ENCODE results near the gene PADI4.
"Not testable (repeated sequence)": the region's sequence is repeated elsewhere in the genome, so short reads cannot be mapped to it uniquely, and the experiment has no call there.

Gene PADI4

GRCh38 chr1:17310068-17310640 lies 2.2 kb downstream of the PADI4 start:
- Histone ChIP-seq H3K4me3 (no peak overlapping the region), H3K36me3 (no peaks in the 10 kb centered on the region), H3K27ac (0 out of 2 replicates have a peak overlapping the region, but pooled peaks have one; percentile 1), H3K9ac (no peak overlapping the region), H3K9me3 (no peaks in the 10 kb centered on the region), H3K4me2 (no peak overlapping the region), H3K27me3 (no peaks in the 10 kb centered on the region), H3K4me1 (peaks cover 21% of the 10 kb centered on the region), H4K20me1 (no peaks in the 10 kb centered on the region)
- no peak for TF ChIP-seq Cebpa-rat (IDR thresholded peaks at IDR 0.05)

- Histone ChIP-seq H3K4me1 (peaks cover 18% of the 10 kb centered on the region), H3K4me2 (no peak overlapping the region), H3K36me3 (no peaks in the 10 kb centered on the region), H3K9ac (no peak overlapping the region), H4K20me1 (no peaks in the 10 kb centered on the region), H3K27me3 (no peaks in the 10 kb centered on the region), H3K27ac (no peak overlapping the region), H3K4me3 (no peak overlapping the region), H3K9me3 (no peaks in the 10 kb centered on the region)
- TF ChIP-seq Cebpa-rat (IDR thresholded peaks at IDR 0.05): no peak
Observed at GRCh38 chr1:17313530-17314309, 5.7 kb downstream of the PADI4 start.

GRCh38 chr1:17314491-17314971 lies 6.5 kb downstream of the PADI4 start:
- Histone ChIP-seq H3K4me3 (no peak overlapping the region), H3K27ac (no peak overlapping the region), H3K27me3 (no peaks in the 10 kb centered on the region), H4K20me1 (no peaks in the 10 kb centered on the region), H3K4me1 (peaks cover 10% of the 10 kb centered on the region), H3K4me2 (no peak overlapping the region), H3K9me3 (no peaks in the 10 kb centered on the region), H3K9ac (no peak overlapping the region), H3K36me3 (no peaks in the 10 kb centered on the region)
- TF ChIP-seq Cebpa-rat (IDR thresholded peaks at IDR 0.05): no peak

- Histone ChIP-seq H3K27me3 (no peaks in the 10 kb centered on the region), H3K4me2 (no peak overlapping the region), H3K9me3 (no peaks in the 10 kb centered on the region), H3K4me1 (peaks cover 5% of the 10 kb centered on the region), H3K9ac (no peak overlapping the region), H3K4me3 (no peak overlapping the region), H4K20me1 (no peaks in the 10 kb centered on the region), H3K36me3 (no peaks in the 10 kb centered on the region), H3K27ac (no peak overlapping the region)
- no peak for TF ChIP-seq Cebpa-rat (IDR thresholded peaks at IDR 0.05)
Observed at GRCh38 chr1:17315542-17316130, 7.6 kb downstream of the PADI4 start.

GRCh38 chr1:17316704-17317103 lies 8.7 kb downstream of the PADI4 start:
- Histone ChIP-seq H3K27me3 (no peaks in the 10 kb centered on the region), H3K9me3 (no peaks in the 10 kb centered on the region), H3K27ac (no peak overlapping the region), H3K9ac (no peak overlapping the region), H3K4me1 (peaks cover 5% of the 10 kb centered on the region), H3K36me3 (no peaks in the 10 kb centered on the region), H3K4me3 (no peak overlapping the region), H3K4me2 (no peak overlapping the region), H4K20me1 (no peaks in the 10 kb centered on the region)
- no peak for TF ChIP-seq Cebpa-rat (IDR thresholded peaks at IDR 0.05)

GRCh38 chr1:17318262-17318661 lies 10.3 kb downstream of the PADI4 start:
- no peak overlapping the region for H3K9ac ChIP-seq
- no peak for TF ChIP-seq Cebpa-rat (IDR thresholded peaks at IDR 0.05)
- H3K4me1 ChIP-seq: no peaks in the 10 kb centered on the region
- no peak overlapping the region for H3K4me2 ChIP-seq
- H3K36me3 ChIP-seq: no peaks in the 10 kb centered on the region
- H3K27me3 ChIP-seq: no peaks in the 10 kb centered on the region
- H3K4me3 ChIP-seq: no peak overlapping the region
- H4K20me1 ChIP-seq: no peaks in the 10 kb centered on the region
- H3K27ac ChIP-seq: no peak overlapping the region
- H3K9me3 ChIP-seq: no peaks in the 10 kb centered on the region

GRCh38 chr1:17319561-17320350 lies 11.8 kb downstream of the PADI4 start:
- no peak overlapping the region for H3K27ac ChIP-seq
- H3K9me3 ChIP-seq: no peaks in the 10 kb centered on the region
- no peak overlapping the region for H3K4me2 ChIP-seq
- no peaks in the 10 kb centered on the region for H3K27me3 ChIP-seq
- TF ChIP-seq Cebpa-rat (IDR thresholded peaks at IDR 0.05): no peak
- H3K9ac ChIP-seq: no peak overlapping the region
- H3K4me1 ChIP-seq: no peaks in the 10 kb centered on the region
- no peak overlapping the region for H3K4me3 ChIP-seq
- no peaks in the 10 kb centered on the region for H3K36me3 ChIP-seq
- no peaks in the 10 kb centered on the region for H4K20me1 ChIP-seq

GRCh38 chr1:17321857-17322390 lies 13.9 kb downstream of the PADI4 start:
- not testable (repeated sequence) for H3K27ac ChIP-seq, H4K20me1 ChIP-seq, H3K36me3 ChIP-seq, H3K4me1 ChIP-seq, H3K4me2 ChIP-seq, H3K4me3 ChIP-seq, H3K9me3 ChIP-seq, H3K9ac ChIP-seq, H3K27me3 ChIP-seq

GRCh38 chr1:17328855-17329254 lies 20.9 kb downstream of the PADI4 start:
- Histone ChIP-seq H3K27ac (no peak overlapping the region), H3K27me3 (no peaks in the 10 kb centered on the region), H3K9ac (no peak overlapping the region), H3K9me3 (no peaks in the 10 kb centered on the region; the same call in 1 of the 2 replicates), H3K4me2 (no peak overlapping the region), H3K4me1 (no peaks in the 10 kb centered on the region), H3K36me3 (no peaks in the 10 kb centered on the region), H4K20me1 (no peaks in the 10 kb centered on the region), H3K4me3 (no peak overlapping the region)
- no peak for TF ChIP-seq Cebpa-rat (IDR thresholded peaks at IDR 0.05)
